ENCODE results near the gene CDK14.

DNA sequence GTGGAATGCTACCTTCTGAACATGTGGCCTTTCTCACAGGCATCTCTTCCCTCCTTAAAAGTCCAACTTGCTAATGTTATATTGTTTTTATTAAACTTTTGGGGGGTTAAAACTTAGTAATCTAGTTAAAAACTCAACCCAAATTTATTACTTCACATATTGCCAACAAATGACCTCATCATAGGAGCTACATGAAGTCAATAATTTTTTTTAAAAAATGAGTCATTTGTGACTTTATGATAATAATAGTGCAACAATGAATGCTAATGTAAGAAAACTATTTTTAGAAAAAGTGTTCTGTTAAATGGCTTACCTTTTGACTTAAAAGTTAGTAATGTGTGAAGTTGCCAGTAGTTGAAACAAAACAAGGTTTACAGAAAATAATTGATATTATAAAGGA is 342.2 kb downstream of the CDK14 start:
- TF ChIP-seq, protein P1, sequence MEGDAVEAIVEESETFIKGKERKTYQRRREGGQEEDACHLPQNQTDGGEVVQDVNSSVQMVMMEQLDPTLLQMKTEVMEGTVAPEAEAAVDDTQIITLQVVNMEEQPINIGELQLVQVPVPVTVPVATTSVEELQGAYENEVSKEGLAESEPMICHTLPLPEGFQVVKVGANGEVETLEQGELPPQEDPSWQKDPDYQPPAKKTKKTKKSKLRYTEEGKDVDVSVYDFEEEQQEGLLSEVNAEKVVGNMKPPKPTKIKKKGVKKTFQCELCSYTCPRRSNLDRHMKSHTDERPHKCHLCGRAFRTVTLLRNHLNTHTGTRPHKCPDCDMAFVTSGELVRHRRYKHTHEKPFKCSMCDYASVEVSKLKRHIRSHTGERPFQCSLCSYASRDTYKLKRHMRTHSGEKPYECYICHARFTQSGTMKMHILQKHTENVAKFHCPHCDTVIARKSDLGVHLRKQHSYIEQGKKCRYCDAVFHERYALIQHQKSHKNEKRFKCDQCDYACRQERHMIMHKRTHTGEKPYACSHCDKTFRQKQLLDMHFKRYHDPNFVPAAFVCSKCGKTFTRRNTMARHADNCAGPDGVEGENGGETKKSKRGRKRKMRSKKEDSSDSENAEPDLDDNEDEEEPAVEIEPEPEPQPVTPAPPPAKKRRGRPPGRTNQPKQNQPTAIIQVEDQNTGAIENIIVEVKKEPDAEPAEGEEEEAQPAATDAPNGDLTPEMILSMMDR (IDR thresholded peaks at IDR 0.05), result no peak
- TF ChIP-seq POLR2A (IDR thresholded peaks at IDR 0.05), result no peak
